Measurements from ENCODE around the gene DCP1A. TPM values are rescaled to one million over a fixed set of nuclear protein-coding genes. Genes with fewer than 3 reads are reported as not detected.

The DCP1A gene
- polyA plus RNA-seq, 1 of the 3 experiments (the other 2 are of a cell fraction): 12.9 TPM

DNA sequence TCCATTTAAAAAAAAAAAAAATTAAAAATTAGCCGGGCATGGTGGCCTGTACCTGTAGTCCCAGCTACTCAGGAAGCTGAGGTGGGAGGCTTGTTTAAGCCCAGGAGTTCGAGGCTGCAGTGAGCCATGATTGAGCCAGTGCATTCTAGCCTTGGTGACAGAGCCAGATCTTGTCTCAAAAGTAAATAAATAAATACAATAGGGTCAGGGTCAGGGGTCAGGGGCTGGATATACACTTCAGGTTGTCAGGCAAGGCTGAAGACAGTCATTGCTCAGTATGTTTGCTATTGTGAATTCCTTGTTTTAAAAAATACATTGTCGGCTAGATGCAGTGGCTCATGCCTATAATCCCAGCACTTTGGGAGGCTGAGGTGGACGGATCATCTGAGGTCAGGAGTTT is 83.4 kb downstream of the DCP1A start:
- Histone ChIP-seq H4K20me1 (ENCODE audit: insufficient read depth) (no peaks in the 10 kb centered on the region), H3F3A (replicated peaks; ENCODE audit: insufficient read depth) (no peaks in the 10 kb centered on the region), H3K9ac (no peak overlapping the region), H3K36me3 (replicated peaks in 1 of 2; ENCODE audit: control insufficient read depth in 1 of 2, insufficient read depth in 2 of 2, low read length in 1 of 2) (no peaks in the 10 kb centered on the region), H3K4me1 (ENCODE audit: control insufficient read depth in 1 of 2, insufficient read depth in 2 of 2, low read depth in 1 of 2, low read length in 1 of 2) (peaks cover 0 to 14% of the 10 kb centered on the region in 2 experiments; a peak in 1 of 4 replicates), H3K4me2 (no peak overlapping the region), H3K27ac (ENCODE audit: low read depth in 2 of 2, low read length in 1 of 2) (no peak overlapping the region), H2AFZ (ENCODE audit: low read depth) (no peak overlapping the region), H3K9me3 (no peaks in the 10 kb centered on the region), H3K27me3 (ENCODE audit: insufficient read depth) (no peaks in the 10 kb centered on the region), H3K4me3 (ENCODE audit: low read depth in 2 of 2, low read length in 1 of 2) (no peak overlapping the region), H3K79me2 (ENCODE audit: insufficient read depth) (no peaks in the 10 kb centered on the region), H3K9me2 (no peaks in the 10 kb centered on the region)
- ChIA-PET CTCF (no interaction called here), POLR2A (no interaction called here)
- 93% methylated on average over 4 of the region's 4 CpGs for WGBS (ENCODE audit: low lambda C conversion rate)
- DNase-seq: no peak
- TF ChIP-seq JUND (IDR thresholded peaks at IDR 0.05) (no peak), TCF12 (IDR thresholded peaks at IDR 0.05) (no peak), CHD2 (IDR thresholded peaks at IDR 0.05; ENCODE audit: low read length, partially characterized antibody) (no peak), SIN3A (IDR thresholded peaks at IDR 0.05; ENCODE audit: borderline replicate concordance, low read depth, low read length) (no peak), PBX3 (IDR thresholded peaks at IDR 0.05) (no peak), RAD21 (IDR thresholded peaks at IDR 0.05; ENCODE audit: low read length) (no peak), GATA2 (CRISPR knock-in tag; IDR thresholded peaks at IDR 0.05) (no peak), YY1 (IDR thresholded peaks at IDR 0.05; ENCODE audit: low read depth) (no peak)
- TF ChIP-seq, protein P1, sequence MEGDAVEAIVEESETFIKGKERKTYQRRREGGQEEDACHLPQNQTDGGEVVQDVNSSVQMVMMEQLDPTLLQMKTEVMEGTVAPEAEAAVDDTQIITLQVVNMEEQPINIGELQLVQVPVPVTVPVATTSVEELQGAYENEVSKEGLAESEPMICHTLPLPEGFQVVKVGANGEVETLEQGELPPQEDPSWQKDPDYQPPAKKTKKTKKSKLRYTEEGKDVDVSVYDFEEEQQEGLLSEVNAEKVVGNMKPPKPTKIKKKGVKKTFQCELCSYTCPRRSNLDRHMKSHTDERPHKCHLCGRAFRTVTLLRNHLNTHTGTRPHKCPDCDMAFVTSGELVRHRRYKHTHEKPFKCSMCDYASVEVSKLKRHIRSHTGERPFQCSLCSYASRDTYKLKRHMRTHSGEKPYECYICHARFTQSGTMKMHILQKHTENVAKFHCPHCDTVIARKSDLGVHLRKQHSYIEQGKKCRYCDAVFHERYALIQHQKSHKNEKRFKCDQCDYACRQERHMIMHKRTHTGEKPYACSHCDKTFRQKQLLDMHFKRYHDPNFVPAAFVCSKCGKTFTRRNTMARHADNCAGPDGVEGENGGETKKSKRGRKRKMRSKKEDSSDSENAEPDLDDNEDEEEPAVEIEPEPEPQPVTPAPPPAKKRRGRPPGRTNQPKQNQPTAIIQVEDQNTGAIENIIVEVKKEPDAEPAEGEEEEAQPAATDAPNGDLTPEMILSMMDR (IDR thresholded peaks at IDR 0.05): no peak
- TF ChIP-seq, protein P2, sequence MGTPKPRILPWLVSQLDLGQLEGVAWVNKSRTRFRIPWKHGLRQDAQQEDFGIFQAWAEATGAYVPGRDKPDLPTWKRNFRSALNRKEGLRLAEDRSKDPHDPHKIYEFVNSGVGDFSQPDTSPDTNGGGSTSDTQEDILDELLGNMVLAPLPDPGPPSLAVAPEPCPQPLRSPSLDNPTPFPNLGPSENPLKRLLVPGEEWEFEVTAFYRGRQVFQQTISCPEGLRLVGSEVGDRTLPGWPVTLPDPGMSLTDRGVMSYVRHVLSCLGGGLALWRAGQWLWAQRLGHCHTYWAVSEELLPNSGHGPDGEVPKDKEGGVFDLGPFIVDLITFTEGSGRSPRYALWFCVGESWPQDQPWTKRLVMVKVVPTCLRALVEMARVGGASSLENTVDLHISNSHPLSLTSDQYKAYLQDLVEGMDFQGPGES (IDR thresholded peaks at IDR 0.05; ENCODE audit: low read depth, low read length): no peak

GRCh38 chr3:53261712-53262111 is 85.6 kb downstream of the DCP1A start:
- ChIA-PET POLR2A (no interaction called here), CTCF (interaction anchor here (1.2 kb wide), 1 partner anchor 42 kb away, joined by 3 read pairs; no protein-coding TSS in a partner anchor)
- TF ChIP-seq PBX3 (IDR thresholded peaks at IDR 0.05) (peak; percentile 37), GABPA (IDR thresholded peaks at IDR 0.05; ENCODE audit: low read depth) (no peak)
- H3K27me3 ChIP-seq (ENCODE audit: insufficient read depth): no peaks in the 10 kb centered on the region
- H2AFZ ChIP-seq (ENCODE audit: low read depth): no peak overlapping the region
- H3K9me2 ChIP-seq: no peaks in the 10 kb centered on the region
- H3K4me3 ChIP-seq (ENCODE audit: low read depth in 2 of 2, low read length in 1 of 2): no peak overlapping the region
- H3F3A ChIP-seq (replicated peaks; ENCODE audit: insufficient read depth): no peaks in the 10 kb centered on the region
- no peaks in the 10 kb centered on the region for H4K20me1 ChIP-seq (ENCODE audit: insufficient read depth)
- no peak for DNase-seq
- no peaks in the 10 kb centered on the region for H3K36me3 ChIP-seq (replicated peaks in 1 of 2; ENCODE audit: control insufficient read depth in 1 of 2, insufficient read depth in 2 of 2, low read length in 1 of 2)
- H3K4me2 ChIP-seq: no peak overlapping the region
- H3K27ac ChIP-seq (ENCODE audit: low read depth in 2 of 2, low read length in 1 of 2): no peak overlapping the region
- H3K9ac ChIP-seq: no peak overlapping the region
- H3K9me3 ChIP-seq: no peaks in the 10 kb centered on the region
- H3K79me2 ChIP-seq (ENCODE audit: insufficient read depth): no peaks in the 10 kb centered on the region
- peaks cover 0 to 14% of the 10 kb centered on the region in 2 experiments; a peak in 1 of 4 replicates for H3K4me1 ChIP-seq (ENCODE audit: control insufficient read depth in 1 of 2, insufficient read depth in 2 of 2, low read depth in 1 of 2, low read length in 1 of 2)
- 79% methylated on average over 4 of the region's 5 CpGs for WGBS (ENCODE audit: low lambda C conversion rate)

Data from SK-N-SH (cell line).